AG04449 (cell line): ENCODE data around the gene FAM222B.
A peak's percentile ranks its signal among the peaks of the same experiment; 100 is the strongest.

Experiments
- CTCF ChIA-PET: fragments of 350-600 bp; formaldehyde crosslinking; extraction: SDS; loops from one replicate; lab custom pipeline; 2021; ENCODE audit warnings: antibody characterized with exemption; lab: Yijun Ruan, JAX
- POLR2A ChIA-PET: fragments of 400-600, 350-600 bp; formaldehyde crosslinking; extraction: SDS; loops from one replicate; lab custom pipeline; 2020; ENCODE audit warnings: antibody characterized with exemption, inconsistent platforms; lab: Yijun Ruan, JAX
- DNase-seq: peaks from one replicate; pipeline ENCODE4 v3.0.0-alpha.2; 2010; ENCODE audit warnings: low read depth, low spot score
- H3K4me3 ChIP-seq: 2 replicates; pipeline ENCODE4 v1.5.1; 2011; ENCODE audit warnings: low read depth, mild to moderate bottlenecking, control low read depth, low read length
- CTCF ChIP-seq: IDR thresholded peaks from one replicate; pipeline ENCODE4 v1.5.1; 2011; ENCODE audit warnings: mild to moderate bottlenecking, moderate library complexity, low read length, control low read depth, inconsistent platforms; ENCODE audit not compliant: insufficient read depth; ENCODE audit errors: missing control alignments

FAM222B gene

DNA sequence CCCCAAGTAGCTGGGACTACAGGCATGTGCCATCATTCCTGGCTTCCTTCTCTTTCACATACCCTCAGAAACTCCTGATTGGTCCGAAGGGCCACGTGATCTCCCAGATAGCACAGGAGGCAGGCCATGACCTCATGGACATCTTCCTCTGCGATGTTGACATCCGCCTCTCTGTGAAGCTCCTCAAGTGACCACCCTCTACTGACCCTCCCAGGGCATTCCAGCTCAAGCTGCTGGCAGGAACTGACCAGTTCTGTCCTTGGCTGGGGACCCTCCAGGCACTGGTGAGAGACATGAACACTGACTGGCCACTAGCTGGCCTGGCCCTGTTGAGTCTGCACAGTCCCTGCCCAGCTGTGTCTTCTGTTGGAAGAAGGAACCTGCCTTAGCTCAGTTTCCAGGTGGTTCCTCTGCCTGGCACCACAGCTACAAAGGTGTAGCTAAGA is 17.8 kb upstream of the FAM222B start:
- no peak overlapping the region for H3K4me3 ChIP-seq
- no peak for TF ChIP-seq CTCF
- ChIA-PET POLR2A (no interaction called here), CTCF (interaction anchor here (1.4 kb wide), 1 partner anchor 9 kb away, joined by 3 read pairs; no protein-coding TSS in a partner anchor)
- DNase-seq = no peak

GRCh38 chr17:28858801-28859355 is 16.3 kb upstream of the FAM222B start:
- ChIA-PET POLR2A (no interaction called here), CTCF (interaction anchor here (1.2 to 1.4 kb wide), 2 partner anchors 10 to 31 kb away, joined by 3 to 7 read pairs; no protein-coding TSS in a partner anchor)
- TF ChIP-seq CTCF = no peak
- no peak for DNase-seq
- no peak overlapping the region for H3K4me3 ChIP-seq

DNA sequence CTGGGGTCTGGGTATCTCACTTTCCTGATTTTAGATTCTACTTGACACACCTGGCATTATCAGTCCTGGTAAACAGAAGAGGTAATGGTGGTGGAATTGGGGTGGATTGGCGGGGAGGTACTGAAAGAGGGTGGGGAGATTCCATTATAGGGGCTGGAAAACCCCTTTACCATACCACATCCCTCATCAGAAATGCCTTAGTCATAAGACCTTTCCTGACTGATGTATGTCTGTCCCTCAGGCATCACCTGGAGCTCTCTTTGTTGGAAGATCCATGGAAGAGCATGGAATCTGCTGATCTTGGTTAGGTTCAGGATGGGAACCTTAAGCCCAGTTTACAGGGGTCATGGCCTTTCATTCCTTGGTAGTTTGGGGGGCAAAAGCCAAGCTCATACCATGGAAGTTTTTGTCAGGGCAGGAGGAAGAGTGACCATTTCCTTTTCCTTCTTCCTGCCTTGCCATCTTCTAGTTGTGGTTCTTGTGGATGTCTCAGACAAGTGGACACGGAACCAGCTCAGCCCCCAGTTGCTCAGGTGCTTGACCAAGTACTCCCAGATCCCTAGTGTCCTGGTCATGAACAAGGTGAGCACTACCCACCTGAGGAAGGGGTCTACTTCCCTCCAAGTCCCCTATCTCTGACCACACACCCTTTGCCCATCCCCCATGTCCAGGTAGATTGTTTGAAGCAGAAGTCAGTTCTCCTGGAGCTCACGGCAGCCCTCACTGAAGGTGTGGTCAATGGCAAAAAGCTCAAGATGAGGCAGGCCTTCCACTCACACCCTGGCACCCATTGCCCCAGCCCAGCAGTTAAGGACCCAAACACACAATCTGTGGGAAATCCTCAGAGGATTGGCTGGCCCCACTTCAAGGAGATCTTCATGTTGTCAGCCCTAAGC is 15.6 kb upstream of the FAM222B start:
- CTCF ChIA-PET = interaction anchor here (0.9 to 1.4 kb wide), 3 partner anchors 9 to 31 kb away, joined by 3 to 7 read pairs (median 3); no protein-coding TSS in a partner anchor
- POLR2A ChIA-PET = no interaction called here

DNA sequence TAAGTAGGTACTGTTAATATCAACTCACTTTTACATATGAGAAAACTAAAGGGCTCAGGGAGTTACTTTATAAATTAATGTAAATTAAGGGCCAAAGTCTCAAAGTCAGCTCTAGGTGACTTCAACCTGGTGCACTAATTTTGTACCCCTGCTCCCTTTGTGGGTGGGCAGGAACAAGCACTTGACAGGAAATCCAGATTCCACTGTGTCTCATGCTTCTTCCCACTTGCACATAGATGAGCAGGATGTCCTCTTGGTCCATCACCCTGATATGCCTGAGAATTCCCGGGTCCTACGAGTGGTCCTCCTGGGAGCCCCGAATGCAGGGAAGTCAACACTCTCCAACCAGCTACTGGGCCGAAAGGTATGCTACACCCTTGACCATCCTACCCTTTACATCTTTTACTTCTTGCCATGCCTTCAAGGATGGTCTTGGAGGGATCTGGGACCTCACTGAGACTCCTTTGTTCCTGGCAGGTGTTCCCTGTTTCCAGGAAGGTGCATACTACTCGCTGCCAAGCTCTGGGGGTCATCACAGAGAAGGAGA is 13.5 kb upstream of the FAM222B start:
- ChIA-PET CTCF (interaction anchor here (0.6 to 2.1 kb wide), 4 partner anchors 10 to 130 kb away, joined by 3 to 6 read pairs (median 4); partner anchors contain the start of genes DHRS13 and TLCD1), POLR2A (no interaction called here)
- no peak for TF ChIP-seq CTCF
- no peak for DNase-seq
- H3K4me3 ChIP-seq = no peak overlapping the region

More for the DNA sequence above, 15.6 kb upstream of the FAM222B start:
- TF ChIP-seq CTCF = no peak
- H3K4me3 ChIP-seq = no peak overlapping the region
- DNase-seq = no peak

GRCh38 chr17:28855336-28855679 is 12.7 kb upstream of the FAM222B start:
- H3K4me3 ChIP-seq = peak overlapping the region; percentile 91
- no peak for DNase-seq
- TF ChIP-seq CTCF = no peak
- ChIA-PET CTCF (interaction anchor here (1.0 to 2.1 kb wide), 3 partner anchors 10 to 129 kb away, joined by 3 to 6 read pairs (median 4); partner anchors contain the start of genes DHRS13 and TLCD1), POLR2A (no interaction called here)
